Activated CD4-positive, CD25-positive, alpha-beta regulatory T cell (primary cell): ENCODE measurements around the gene ZBTB2.
"Not testable (repeated sequence)": the region's sequence is repeated elsewhere in the genome, so short reads cannot be mapped to it uniquely, and the experiment has no call there.

Experiments
- DNase-seq, 4 experiments: peaks; one replicate each; lab custom pipeline; 2025; lab: John Stamatoyannopoulos, UW

Gene ZBTB2

GRCh38 chr6:151400473-151400872 is 9.1 kb upstream of the ZBTB2 start:
- no peak for DNase-seq

GRCh38 chr6:151399679-151400078 is 8.3 kb upstream of the ZBTB2 start:
- DNase-seq: no peak

- no peak for DNase-seq
Measured at GRCh38 chr6:151393410-151393809, 2.1 kb upstream of the ZBTB2 start.

- DNase-seq: no peak
Measured at GRCh38 chr6:151392427-151392826, 1.1 kb upstream of the ZBTB2 start.

GRCh38 chr6:151390851-151391470 is 398 bp downstream of the ZBTB2 start:
- peak; percentile 62 to 77 (median 72) for DNase-seq

GRCh38 chr6:151390276-151390850 is 996 bp downstream of the ZBTB2 start:
- DNase-seq: peak; percentile 92 to 98 (median 96)

GRCh38 chr6:151389618-151390275 is 1.6 kb downstream of the ZBTB2 start:
- DNase-seq: no peak

- DNase-seq: peak in 1 of 4 experiments; percentile 8
Measured at GRCh38 chr6:151388997-151389617, 2.3 kb downstream of the ZBTB2 start.

- DNase-seq: no peak
Measured at GRCh38 chr6:151388236-151388635, 3.1 kb downstream of the ZBTB2 start.

- no peak for DNase-seq
Measured at GRCh38 chr6:151387175-151387970, 4.0 kb downstream of the ZBTB2 start.

GRCh38 chr6:151385177-151385576 is 6.2 kb downstream of the ZBTB2 start:
- DNase-seq: no peak

- no peak for DNase-seq
Measured at GRCh38 chr6:151384151-151384550, 7.2 kb downstream of the ZBTB2 start.

- DNase-seq: not testable (repeated sequence)
Measured at GRCh38 chr6:151382631-151383030, 8.7 kb downstream of the ZBTB2 start.

GRCh38 chr6:151381722-151382121 is 9.6 kb downstream of the ZBTB2 start:
- DNase-seq: no peak

- DNase-seq: no peak
Measured at GRCh38 chr6:151380848-151381205, 10.5 kb downstream of the ZBTB2 start.

GRCh38 chr6:151379933-151380847 is 11.2 kb downstream of the ZBTB2 start:
- DNase-seq: no peak

- no peak for DNase-seq
Measured at GRCh38 chr6:151377095-151377494, 14.3 kb downstream of the ZBTB2 start.

GRCh38 chr6:151376440-151376839 is 14.9 kb downstream of the ZBTB2 start:
- no peak for DNase-seq

- DNase-seq: no peak
Measured at GRCh38 chr6:151375833-151376232, 15.5 kb downstream of the ZBTB2 start.

- DNase-seq: no peak
Measured at GRCh38 chr6:151374036-151374683, 17.2 kb downstream of the ZBTB2 start.

- no peak for DNase-seq
Measured at GRCh38 chr6:151372164-151372563, 19.2 kb downstream of the ZBTB2 start.
